Superior temporal gyrus (tissue), 1 donor: ENCODE measurements around the gene PLD6.

Experiments used
- DNase-seq: peaks from one replicate; pipeline ENCODE4 v3.0.0-alpha.2; 2016; ENCODE audit errors: extremely low spot score

The PLD6 gene

DNA sequence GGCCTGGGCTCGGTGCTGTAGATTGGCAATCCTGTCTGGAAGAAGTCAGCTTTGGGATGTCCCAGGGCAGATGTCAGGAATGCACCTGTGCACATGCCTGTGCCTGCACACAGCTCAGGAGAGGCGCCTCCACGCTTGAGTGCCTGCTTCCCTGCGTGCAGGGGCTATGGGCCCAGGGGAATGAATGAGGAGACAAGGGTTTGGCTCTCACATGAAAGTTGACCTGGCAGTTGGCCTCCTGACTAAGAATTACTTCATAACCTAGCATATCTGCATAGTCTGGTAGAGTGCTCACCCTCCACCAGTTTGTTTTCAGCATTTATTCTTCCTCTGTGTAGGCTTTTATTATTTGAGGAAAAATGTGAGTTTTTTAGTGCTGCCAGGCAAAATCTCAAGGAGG, 50.0 kb downstream of the PLD6 start:
- no peak for DNase-seq

DNA sequence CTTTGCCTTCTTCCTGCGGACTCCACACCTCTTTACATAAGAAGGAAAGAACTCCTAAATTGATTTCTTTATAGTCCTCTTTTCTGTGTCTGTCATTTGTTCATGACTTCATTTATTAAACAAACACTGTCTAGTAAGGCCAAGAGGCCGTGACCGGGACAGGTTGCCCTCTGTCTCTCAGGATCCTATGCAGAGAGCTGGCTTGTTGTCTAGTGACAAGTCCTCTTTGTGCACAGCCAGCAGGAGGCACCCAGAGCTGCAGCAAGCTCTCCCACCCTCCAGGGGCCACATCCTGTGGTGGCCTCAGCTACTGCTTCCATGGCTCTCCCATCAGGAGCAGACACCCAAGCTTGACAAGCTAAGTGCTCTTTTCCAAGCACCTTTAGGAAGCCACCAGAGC, 50.6 kb downstream of the PLD6 start:
- DNase-seq, result no peak

DNA sequence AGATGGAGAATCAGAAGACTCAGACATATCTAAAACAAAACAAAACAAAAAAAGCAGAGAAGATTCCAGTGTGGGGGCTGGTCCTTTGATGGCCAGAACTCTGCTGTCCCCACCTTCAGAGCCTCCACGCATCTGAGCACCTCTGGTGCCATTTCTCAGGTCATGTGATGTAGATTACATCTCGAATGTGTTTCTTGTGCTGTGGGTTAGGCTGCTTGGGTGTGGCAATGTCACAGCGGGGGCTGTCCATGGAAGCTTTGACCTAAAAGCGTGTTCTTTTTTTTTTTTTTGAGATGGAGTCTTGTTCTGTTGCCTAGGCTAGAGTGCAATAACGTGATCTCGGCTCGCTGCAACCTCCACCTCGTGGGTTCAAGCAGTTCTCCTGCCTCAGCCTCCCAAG, 51.2 kb downstream of the PLD6 start:
- no peak for DNase-seq

DNA sequence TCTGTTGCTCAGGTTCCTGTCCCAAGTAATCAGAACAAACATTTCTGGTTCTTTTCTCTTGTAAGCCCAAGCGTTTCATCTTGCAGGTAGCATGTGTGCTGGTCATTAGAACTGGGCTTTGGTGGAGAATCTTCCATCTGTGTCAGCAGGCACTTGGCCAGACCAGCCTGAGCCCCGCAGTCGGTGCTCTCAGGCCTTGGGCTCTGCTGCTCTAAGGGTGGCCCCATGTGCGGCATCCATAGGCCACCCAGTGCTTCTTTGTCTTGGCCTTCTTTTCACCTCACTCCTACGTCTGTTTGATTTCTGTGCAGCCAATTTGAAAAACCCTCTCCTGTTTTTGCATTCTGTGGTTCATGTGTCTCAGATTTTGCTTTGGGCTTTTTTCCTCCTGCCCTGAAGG, 51.6 kb downstream of the PLD6 start:
- no peak for DNase-seq

DNA sequence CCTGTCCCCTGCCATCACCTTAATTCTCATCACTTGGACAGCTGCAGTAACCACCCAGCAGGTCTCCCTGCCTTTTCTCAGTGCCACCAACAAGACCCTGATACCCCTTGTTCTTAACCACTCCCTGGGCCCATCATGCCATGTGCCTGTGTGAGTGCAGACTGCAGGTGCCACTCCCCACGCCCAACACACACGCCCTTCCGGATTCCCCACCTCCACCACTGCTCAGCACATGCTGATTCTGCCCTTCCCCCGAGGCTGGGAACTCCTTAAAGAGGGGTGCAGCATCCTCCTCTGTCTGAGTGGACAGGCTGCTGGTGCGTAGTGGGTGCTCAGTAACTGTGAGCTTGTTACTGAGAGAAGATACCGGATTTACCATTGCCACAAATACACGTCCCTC, 52.4 kb downstream of the PLD6 start:
- DNase-seq, result no peak

DNA sequence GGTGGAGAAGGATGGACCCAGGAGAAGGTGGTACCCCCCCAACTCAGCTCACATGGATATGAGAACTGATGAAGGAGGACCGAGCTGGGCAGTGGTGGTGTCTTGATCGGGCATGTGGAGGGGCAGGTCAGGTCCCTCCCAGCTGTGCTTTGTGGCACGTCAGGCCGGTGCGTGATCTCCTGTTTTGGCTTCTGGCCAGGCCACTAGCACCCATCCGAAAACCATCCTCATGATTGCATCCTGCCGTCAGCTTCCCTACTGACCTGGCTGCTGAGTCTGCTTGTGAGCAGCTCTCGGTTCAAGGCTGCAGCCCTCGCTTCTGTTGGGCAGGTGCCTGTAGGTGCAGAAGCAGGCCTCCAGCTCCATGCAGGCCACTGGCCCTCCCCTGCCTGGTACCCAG, 53.1 kb downstream of the PLD6 start:
- DNase-seq, result no peak

DNA sequence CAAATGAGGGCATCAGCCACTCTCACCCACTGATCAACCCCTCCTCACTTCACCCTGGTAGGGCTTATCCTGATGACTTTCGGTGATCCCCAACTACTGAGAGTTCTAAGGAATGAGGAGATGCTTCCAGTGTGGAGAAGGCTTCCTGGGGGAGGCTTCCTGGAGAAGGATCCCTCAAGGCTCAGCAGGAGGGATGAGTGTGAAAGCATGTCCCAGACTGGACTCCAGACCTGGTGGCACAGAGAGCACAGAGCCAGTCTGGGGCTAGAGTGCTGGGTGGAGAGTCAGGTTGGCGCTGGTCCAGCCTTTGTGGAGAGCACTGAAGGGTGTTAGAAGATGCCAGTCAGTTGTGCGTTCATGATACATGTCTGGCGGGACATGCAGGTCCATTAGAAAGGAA, 53.7 kb downstream of the PLD6 start:
- no peak for DNase-seq

DNA sequence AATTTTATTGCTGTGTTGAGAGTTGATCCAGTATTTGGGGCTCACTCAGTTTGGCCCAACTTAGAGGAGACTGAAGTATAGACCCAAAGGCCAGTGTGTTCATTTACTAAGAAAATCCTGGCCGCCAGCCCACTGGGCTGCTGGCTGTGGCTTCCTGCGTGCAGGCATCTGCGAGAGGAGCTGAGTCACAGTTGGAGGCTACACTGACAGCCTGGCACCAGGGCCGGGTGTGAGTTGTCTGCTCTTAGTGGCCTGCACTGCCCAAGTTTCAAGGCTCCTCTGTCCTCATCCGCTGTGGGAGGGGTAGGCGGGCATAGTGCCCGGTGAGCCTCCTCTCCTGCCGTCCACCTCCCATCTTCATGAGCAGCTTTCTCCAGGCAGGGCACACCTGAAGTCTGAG, 54.2 kb downstream of the PLD6 start:
- DNase-seq, result peak; percentile 86

DNA sequence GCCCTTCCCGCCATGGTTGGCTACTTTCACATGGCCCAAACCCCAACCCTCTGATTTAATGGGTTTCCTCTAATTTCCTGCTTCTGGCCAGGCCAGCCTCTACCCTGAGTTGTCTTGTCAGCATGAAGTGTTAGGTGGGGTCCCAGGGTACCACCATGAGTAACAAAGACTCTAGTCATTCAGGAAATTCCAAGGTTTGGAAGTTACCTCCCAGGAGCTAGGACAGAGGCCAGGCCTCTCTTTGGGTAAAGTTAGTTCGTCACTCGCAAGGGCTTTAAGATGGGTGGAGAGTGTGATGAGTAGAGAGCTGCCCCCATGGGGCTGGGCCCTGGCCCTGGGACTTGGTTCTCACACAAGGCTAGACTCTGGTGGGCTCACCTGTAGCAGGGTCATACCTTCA, 54.6 kb downstream of the PLD6 start:
- no peak for DNase-seq

DNA sequence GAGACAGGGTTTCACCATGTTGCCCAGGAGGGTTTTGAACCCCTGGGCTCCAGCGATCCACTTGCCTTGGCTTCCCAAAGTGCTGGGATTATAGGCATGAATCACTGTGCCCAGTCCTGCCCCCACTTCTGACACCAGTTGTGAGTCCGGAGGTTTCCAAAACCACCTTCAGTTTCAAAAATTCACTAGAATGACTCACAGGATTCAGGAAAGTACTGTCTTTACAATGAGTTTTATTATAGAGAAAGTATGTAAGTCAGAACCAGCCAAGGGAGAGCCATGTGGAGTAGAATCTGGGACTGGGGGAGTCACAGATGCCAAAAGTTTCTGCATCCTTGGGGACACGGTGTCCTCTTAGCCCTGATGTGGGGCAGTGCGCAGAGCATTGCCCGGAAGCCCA, 55.1 kb downstream of the PLD6 start:
- DNase-seq, result no peak
